ENCODE data around the gene DNAAF2. TPM values are rescaled to one million over a fixed set of nuclear protein-coding genes. Genes with fewer than 3 reads are reported as not detected.

Gene DNAAF2
- total and polyA plus RNA-seq, 9 donors = 6.3 to 8.8 (median 7.7) TPM

GRCh38 chr14:49653508-49653907, 18.5 kb upstream of the DNAAF2 start:
- Histone ChIP-seq H3K27ac (ENCODE audit: low read length) (no peak overlapping the region), H3K4me1 (ENCODE audit: control insufficient read depth, insufficient read depth, low read length) (no peaks in the 10 kb centered on the region), H3K36me3 (ENCODE audit: control insufficient read depth, insufficient read depth, low read length) (peaks cover 10% of the 10 kb centered on the region), H3K27me3 (ENCODE audit: control insufficient read depth, insufficient read depth, low read length) (no peaks in the 10 kb centered on the region), H3K4me3 (ENCODE audit: low read length) (no peak overlapping the region), H3K9me3 (replicated peaks; ENCODE audit: control insufficient read depth, low read depth, low read length) (no peaks in the 10 kb centered on the region)
- WGBS (ENCODE audit: insufficient coverage) = no CpG with 5 or more reads among the region's 6 CpGs
- DNase-seq = no peak

DNA sequence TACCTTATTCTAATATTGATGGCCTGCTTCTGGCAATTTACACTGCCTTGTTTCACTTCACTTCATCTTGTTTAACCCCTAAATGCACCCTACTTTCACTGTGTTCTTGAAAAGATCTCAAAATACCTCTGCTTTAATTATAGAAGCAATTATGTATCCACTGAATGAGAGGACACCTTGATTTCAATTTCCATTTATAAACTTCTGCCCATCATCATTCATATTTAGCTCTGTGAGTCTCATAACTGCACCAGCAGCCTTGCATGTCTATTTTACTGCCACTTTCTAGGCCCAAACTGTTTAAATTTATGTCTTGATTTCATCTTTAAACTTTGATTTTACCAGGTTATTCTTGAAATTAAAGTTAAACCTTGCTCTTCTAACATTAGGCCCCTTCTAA, 7.1 kb upstream of the DNAAF2 start:
- no peaks in the 10 kb centered on the region for H3K9me3 ChIP-seq (replicated peaks; ENCODE audit: control insufficient read depth, low read depth, low read length)
- no peaks in the 10 kb centered on the region for H3K27me3 ChIP-seq (ENCODE audit: control insufficient read depth, insufficient read depth, low read length)
- no peaks in the 10 kb centered on the region for H3K4me1 ChIP-seq (ENCODE audit: control insufficient read depth, insufficient read depth, low read length)
- no peak for DNase-seq
- H3K27ac ChIP-seq (ENCODE audit: low read length) = no peak overlapping the region
- H3K4me3 ChIP-seq (ENCODE audit: low read length) = no peak overlapping the region
- H3K36me3 ChIP-seq (ENCODE audit: control insufficient read depth, insufficient read depth, low read length) = peaks cover 19% of the 10 kb centered on the region

DNA sequence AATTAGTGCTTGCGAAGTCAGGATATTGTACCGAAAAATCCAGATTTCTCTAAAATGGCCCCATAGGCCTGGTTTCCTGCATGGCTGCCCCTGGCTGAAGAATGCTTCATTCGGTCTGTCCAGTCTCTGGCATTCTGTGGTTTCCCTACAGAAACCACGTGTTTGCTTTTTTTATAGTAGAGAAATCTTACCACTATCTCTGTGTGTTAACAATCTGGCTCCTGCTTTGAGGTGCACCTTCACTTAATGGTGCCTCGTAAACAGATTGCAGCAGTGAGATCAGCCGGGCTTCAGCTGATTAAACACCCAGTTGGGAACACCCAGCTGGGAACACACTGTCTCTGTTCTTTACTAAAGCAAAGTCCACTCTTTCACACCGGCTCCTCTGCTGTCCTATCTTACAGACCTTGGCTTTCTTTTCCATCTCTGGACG, 6.7 kb upstream of the DNAAF2 start:
- Histone ChIP-seq H3K36me3 (ENCODE audit: control insufficient read depth, insufficient read depth, low read length) (peaks cover 18% of the 10 kb centered on the region), H3K27ac (ENCODE audit: low read length) (no peak overlapping the region), H3K27me3 (ENCODE audit: control insufficient read depth, insufficient read depth, low read length) (no peaks in the 10 kb centered on the region), H3K4me1 (ENCODE audit: control insufficient read depth, insufficient read depth, low read length) (no peaks in the 10 kb centered on the region), H3K4me3 (ENCODE audit: low read length) (no peak overlapping the region), H3K9me3 (replicated peaks; ENCODE audit: control insufficient read depth, low read depth, low read length) (no peaks in the 10 kb centered on the region)
- WGBS (ENCODE audit: insufficient coverage) = 67% methylated on average over 6 of the region's 8 CpGs
- DNase-seq = no peak

- H3K36me3 ChIP-seq (ENCODE audit: control insufficient read depth, insufficient read depth, low read length) = peaks cover 17% of the 10 kb centered on the region
- no peaks in the 10 kb centered on the region for H3K9me3 ChIP-seq (replicated peaks; ENCODE audit: control insufficient read depth, low read depth, low read length)
- no CpG with 5 or more reads among the region's 7 CpGs for WGBS (ENCODE audit: insufficient coverage)
- H3K4me3 ChIP-seq (ENCODE audit: low read length) = no peak overlapping the region
- no peaks in the 10 kb centered on the region for H3K27me3 ChIP-seq (ENCODE audit: control insufficient read depth, insufficient read depth, low read length)
- no peak for DNase-seq
- H3K27ac ChIP-seq (ENCODE audit: low read length) = no peak overlapping the region
- H3K4me1 ChIP-seq (ENCODE audit: control insufficient read depth, insufficient read depth, low read length) = peaks cover 4% of the 10 kb centered on the region
These were observed 5.7 kb upstream of the DNAAF2 start for GRCh38 chr14:49640540-49641417.

- Histone ChIP-seq H3K36me3 (ENCODE audit: control insufficient read depth, insufficient read depth, low read length) (peaks cover 17% of the 10 kb centered on the region), H3K4me3 (ENCODE audit: low read length) (no peak overlapping the region), H3K27ac (ENCODE audit: low read length) (no peak overlapping the region), H3K9me3 (replicated peaks; ENCODE audit: control insufficient read depth, low read depth, low read length) (no peaks in the 10 kb centered on the region), H3K27me3 (ENCODE audit: control insufficient read depth, insufficient read depth, low read length) (no peaks in the 10 kb centered on the region), H3K4me1 (ENCODE audit: control insufficient read depth, insufficient read depth, low read length) (peaks cover 7% of the 10 kb centered on the region)
- no CpG with 5 or more reads among the region's 3 CpGs for WGBS (ENCODE audit: insufficient coverage)
- DNase-seq = no peak
These were observed 2.6 kb upstream of the DNAAF2 start for GRCh38 chr14:49637534-49638078.

DNA sequence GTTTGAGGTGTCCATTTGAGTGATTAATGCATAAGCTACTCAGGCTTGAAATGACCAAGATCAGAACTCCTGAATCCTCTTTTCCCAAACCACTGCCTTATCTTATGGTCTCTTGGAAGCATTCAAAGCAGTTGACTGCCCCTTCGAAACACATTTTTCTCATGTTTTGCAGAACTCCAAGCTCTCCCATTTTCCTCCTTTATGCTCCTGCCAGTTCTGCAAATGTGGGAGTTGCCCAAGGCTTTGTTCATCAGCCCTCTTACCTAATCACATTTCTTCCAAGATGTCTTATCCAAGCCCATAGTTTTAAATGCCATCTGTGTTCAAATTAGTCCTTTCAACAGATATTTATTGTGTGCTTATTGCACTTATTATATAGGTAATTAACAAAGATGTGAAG, 1.8 kb upstream of the DNAAF2 start:
- Histone ChIP-seq H3K4me1 (ENCODE audit: control insufficient read depth, insufficient read depth, low read length) (peaks cover 7% of the 10 kb centered on the region), H3K4me3 (ENCODE audit: low read length) (no peak overlapping the region), H3K36me3 (ENCODE audit: control insufficient read depth, insufficient read depth, low read length) (peaks cover 17% of the 10 kb centered on the region), H3K27me3 (ENCODE audit: control insufficient read depth, insufficient read depth, low read length) (no peaks in the 10 kb centered on the region), H3K27ac (ENCODE audit: low read length) (no peak overlapping the region), H3K9me3 (replicated peaks; ENCODE audit: control insufficient read depth, low read depth, low read length) (no peaks in the 10 kb centered on the region)
- 90% methylated on average over 1 of the region's 1 CpG for WGBS (ENCODE audit: insufficient coverage)
- DNase-seq = no peak

DNA sequence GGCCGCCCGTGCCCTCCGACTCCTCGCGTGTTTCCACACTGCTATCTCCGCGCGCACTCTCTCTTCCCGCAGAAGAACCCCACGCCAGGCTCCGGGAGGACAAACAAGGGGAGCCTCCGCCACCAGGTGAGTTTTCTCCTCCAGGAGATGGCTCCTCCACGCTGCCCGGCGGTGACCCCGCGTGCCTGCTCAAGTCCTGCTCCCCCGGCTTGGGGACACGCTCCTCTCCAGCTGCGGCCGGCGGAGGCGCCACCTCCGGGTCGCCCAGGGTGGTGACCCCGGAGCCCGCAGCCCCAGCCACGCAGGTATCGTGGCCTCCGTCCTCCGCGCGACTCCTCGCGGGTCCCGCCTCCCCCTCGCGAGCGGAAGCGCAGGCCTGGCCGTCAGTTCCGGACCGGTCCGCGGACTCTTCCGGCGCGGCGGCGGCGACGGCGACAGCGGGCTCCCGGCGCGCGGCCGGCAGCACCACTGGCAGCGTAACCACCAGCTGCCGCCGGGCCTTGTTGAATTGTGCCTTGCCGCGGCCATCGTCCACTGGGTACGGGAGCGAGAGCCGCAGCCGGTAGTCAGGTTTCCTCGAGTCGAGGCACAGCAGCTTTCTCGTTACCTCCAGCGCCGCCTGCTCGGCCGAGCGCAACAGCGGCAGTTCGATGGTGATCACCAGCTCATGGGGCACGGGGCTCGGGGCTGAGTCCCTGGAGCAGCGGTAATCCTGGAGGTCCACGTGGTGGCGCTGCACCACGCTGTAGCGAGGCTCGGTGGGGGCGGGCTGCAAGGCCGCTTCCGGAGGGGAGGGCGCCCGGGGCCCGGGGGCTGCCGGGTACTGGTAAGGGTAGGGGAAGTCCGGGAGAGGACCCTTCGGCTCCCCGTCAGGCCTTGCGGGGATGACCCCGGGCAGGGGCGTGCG, 1.2 kb downstream of the DNAAF2 start:
- H3K27ac ChIP-seq (ENCODE audit: low read length) = peak overlapping the region; percentile 98
- peak overlapping the region; percentile 84 for H3K4me3 ChIP-seq (ENCODE audit: low read length)
- H3K4me1 ChIP-seq (ENCODE audit: control insufficient read depth, insufficient read depth, low read length) = peaks cover 7% of the 10 kb centered on the region
- H3K36me3 ChIP-seq (ENCODE audit: control insufficient read depth, insufficient read depth, low read length) = peaks cover 7% of the 10 kb centered on the region
- WGBS (ENCODE audit: insufficient coverage) = under 1% methylated on average over 92 of the region's 101 CpGs
- H3K27me3 ChIP-seq (ENCODE audit: control insufficient read depth, insufficient read depth, low read length) = no peaks in the 10 kb centered on the region
- DNase-seq = peak; percentile 98
- H3K9me3 ChIP-seq (replicated peaks; ENCODE audit: control insufficient read depth, low read depth, low read length) = no peaks in the 10 kb centered on the region

DNA sequence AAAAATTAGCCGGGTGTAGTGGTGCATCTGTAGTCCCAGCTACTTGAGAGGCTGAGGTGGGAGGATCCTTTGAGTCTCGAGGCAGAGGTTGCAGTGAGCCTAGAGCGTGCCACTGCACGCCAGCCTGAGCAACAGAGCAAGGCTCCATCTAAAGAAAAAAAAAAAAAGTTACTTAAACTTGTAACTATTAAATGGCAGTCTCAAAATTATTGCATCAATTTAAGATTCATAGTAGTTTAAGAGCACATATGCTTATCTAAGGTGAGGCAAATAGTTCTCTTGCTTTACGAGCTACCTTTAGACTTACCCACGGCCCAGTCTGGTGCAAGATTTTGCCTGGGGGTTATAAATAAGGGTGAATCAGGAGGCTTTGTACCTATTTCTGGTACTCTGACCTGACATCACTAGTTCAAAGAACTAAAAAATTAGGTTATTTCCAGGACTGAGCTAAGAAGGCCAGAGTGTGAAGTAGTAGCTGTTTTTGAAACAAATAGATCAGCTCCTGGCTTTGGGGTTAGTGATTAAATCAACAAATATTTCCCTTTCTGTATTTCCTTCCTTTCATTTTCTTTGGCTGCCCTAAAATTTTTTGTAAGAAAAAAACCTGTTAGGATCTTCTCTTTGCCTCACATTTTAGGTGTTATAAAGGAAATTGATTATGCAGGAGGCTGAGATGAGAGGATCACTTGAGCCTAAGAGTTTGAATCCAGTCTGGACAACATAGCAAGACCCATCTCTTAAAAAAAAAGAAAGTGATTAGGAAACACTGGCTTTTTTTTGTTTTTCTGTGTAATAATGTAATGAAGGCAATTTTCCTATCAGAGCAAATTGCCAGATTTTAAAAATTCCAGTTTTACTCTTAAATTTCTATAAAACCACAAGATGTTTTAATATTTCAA, 10.9 kb downstream of the DNAAF2 start:
- H3K9me3 ChIP-seq (replicated peaks; ENCODE audit: control insufficient read depth, low read depth, low read length) = no peaks in the 10 kb centered on the region
- H3K36me3 ChIP-seq (ENCODE audit: control insufficient read depth, insufficient read depth, low read length) = peaks cover 19% of the 10 kb centered on the region
- H3K27ac ChIP-seq (ENCODE audit: low read length) = peak overlapping the region; percentile 7
- H3K4me3 ChIP-seq (ENCODE audit: low read length) = no peak overlapping the region
- DNase-seq = no peak
- WGBS (ENCODE audit: insufficient coverage) = no CpG with 5 or more reads among the region's 6 CpGs
- H3K4me1 ChIP-seq (ENCODE audit: control insufficient read depth, insufficient read depth, low read length) = peaks cover 13% of the 10 kb centered on the region
- no peaks in the 10 kb centered on the region for H3K27me3 ChIP-seq (ENCODE audit: control insufficient read depth, insufficient read depth, low read length)

DNA sequence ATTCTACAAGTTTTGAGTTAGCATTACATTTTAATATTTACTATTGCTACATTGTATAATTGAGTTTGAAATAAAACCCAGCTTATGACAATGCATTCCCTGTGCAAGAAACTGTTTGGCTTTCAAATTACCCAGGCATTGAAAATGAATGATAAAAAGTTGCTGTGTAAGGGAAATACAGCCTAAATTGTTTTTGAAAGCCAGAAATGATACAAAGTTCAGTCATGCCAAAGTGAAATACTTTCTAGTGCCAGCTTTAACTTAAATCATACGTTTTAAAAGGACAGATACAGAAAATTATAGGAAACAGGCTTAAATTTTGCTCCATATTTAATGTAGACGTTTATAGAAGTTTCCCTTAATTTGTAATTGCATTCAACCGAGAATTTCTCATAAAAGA, 11.7 kb downstream of the DNAAF2 start:
- Histone ChIP-seq H3K27me3 (ENCODE audit: control insufficient read depth, insufficient read depth, low read length) (no peaks in the 10 kb centered on the region), H3K4me3 (ENCODE audit: low read length) (no peak overlapping the region), H3K4me1 (ENCODE audit: control insufficient read depth, insufficient read depth, low read length) (peaks cover 13% of the 10 kb centered on the region), H3K27ac (ENCODE audit: low read length) (no peak overlapping the region), H3K36me3 (ENCODE audit: control insufficient read depth, insufficient read depth, low read length) (peaks cover 19% of the 10 kb centered on the region), H3K9me3 (replicated peaks; ENCODE audit: control insufficient read depth, low read depth, low read length) (no peaks in the 10 kb centered on the region)
- WGBS (ENCODE audit: insufficient coverage) = no CpG with 5 or more reads among the region's 3 CpGs
- no peak for DNase-seq

Measured in muscle of leg (tissue), 11 donors.